SK-N-SH (cell line): ENCODE measurements around the gene ARV1. TPM values are rescaled to one million over a fixed set of nuclear protein-coding genes. Genes with fewer than 3 reads are reported as not detected.

Experiments used
- CTCF ChIA-PET: fragments of 300-600, 350-600 bp; formaldehyde crosslinking; extraction: SDS; loops from one replicate; lab custom pipeline; 2021; lab: Yijun Ruan, JAX
- POLR2A ChIA-PET: fragments of 350-600 bp; sonication (Branson Sonifier 250); formaldehyde crosslinking; extraction: SDS; loops from one replicate; lab custom pipeline; 2020; ENCODE audit warnings: antibody characterized with exemption, inconsistent platforms; lab: Yijun Ruan, JAX
- DNase-seq: peaks from one replicate; pipeline ENCODE4 v3.0.0; 2012
- H2AFZ ChIP-seq: fragments of 200-600 bp; sonication (generic); 2 replicates; pipeline ENCODE4 v1.8.1; 2016; ENCODE audit warnings: antibody characterized with exemption, mild to moderate bottlenecking, low read depth
- H3F3A ChIP-seq: fragments of 200-600 bp; sonication (generic); replicated peaks from 2 replicates; pipeline ENCODE3; 2016; ENCODE audit warnings: antibody characterized with exemption, mild to moderate bottlenecking; ENCODE audit not compliant: insufficient read depth
- H3K27ac ChIP-seq, 2 experiments: fragments of 200-500 bp in 1 of 2; fragments of 200-600 bp in 1 of 2; sonication (Bioruptor generic) in 1 of 2; sonication (generic), shearing (Covaris generic) in 1 of 2; 2 replicates each; pipeline versions ENCODE4 v1.5.1 to v1.6.1; 2014 to 2016; ENCODE audit warnings: low read depth in 2 of 2, inconsistent platforms in 1 of 2, low read length in 1 of 2, mild to moderate bottlenecking in 1 of 2, mixed read lengths in 1 of 2
- H3K27me3 ChIP-seq: fragments of 200-600 bp; sonication (generic), shearing (Covaris generic); 2 replicates; pipeline ENCODE4 v1.6.1; 2016; ENCODE audit warnings: mixed run types; ENCODE audit not compliant: insufficient read depth
- H3K36me3 ChIP-seq, 2 experiments: fragments of 200-500 bp in 1 of 2; fragments of 200-600 bp in 1 of 2; sonication (Bioruptor generic) in 1 of 2; sonication (generic) in 1 of 2; replicated peaks in 1 of 2; 2 replicates each; pipeline versions ENCODE3 to v1.5.1; 2014 to 2016; ENCODE audit warnings: low read length in 1 of 2, mild to moderate bottlenecking in 1 of 2; ENCODE audit not compliant: insufficient read depth in 2 of 2, control insufficient read depth in 1 of 2
- H3K4me1 ChIP-seq, 2 experiments: fragments of 200-500 bp in 1 of 2; fragments of 200-600 bp in 1 of 2; sonication (Bioruptor generic) in 1 of 2; sonication (generic), shearing (Covaris generic) in 1 of 2; 2 replicates each; pipeline versions ENCODE4 v1.5.1 to v1.6.1; 2014 to 2016; ENCODE audit warnings: low read depth in 1 of 2, low read length in 1 of 2, mixed run types in 1 of 2; ENCODE audit not compliant: insufficient read depth in 2 of 2, control insufficient read depth in 1 of 2
- H3K4me2 ChIP-seq: fragments of 200-600 bp; sonication (generic), shearing (Covaris generic); 2 replicates; pipeline ENCODE4 v1.6.1; 2017; ENCODE audit warnings: mixed run types
- H3K4me3 ChIP-seq, 2 experiments: fragments of 200-500 bp in 1 of 2; fragments of 200-600 bp in 1 of 2; sonication (Bioruptor generic) in 1 of 2; sonication (generic), shearing (Covaris generic) in 1 of 2; 2 replicates each; pipeline versions ENCODE4 v1.5.1 to v1.8.1; 2014 to 2016; ENCODE audit warnings: low read depth in 2 of 2, inconsistent platforms in 1 of 2, low read length in 1 of 2, mild to moderate bottlenecking in 1 of 2, mixed read lengths in 1 of 2, moderate library complexity in 1 of 2
- H3K79me2 ChIP-seq: fragments of 200-600 bp; sonication (generic); 2 replicates; pipeline ENCODE4 v1.8.1; 2017; ENCODE audit warnings: mild to moderate bottlenecking; ENCODE audit not compliant: insufficient read depth
- H3K9ac ChIP-seq: fragments of 200-600 bp; sonication (generic); 2 replicates; pipeline ENCODE4 v1.6.1; 2017; ENCODE audit warnings: mixed run types
- H3K9me2 ChIP-seq: fragments of 200-600 bp; sonication (generic); 2 replicates; pipeline ENCODE4 v1.6.1; 2017; ENCODE audit warnings: mixed run types
- H3K9me3 ChIP-seq: fragments of 200-600 bp; sonication (generic); 2 replicates; pipeline ENCODE4 v1.6.1; 2017; ENCODE audit warnings: mixed run types, mild to moderate bottlenecking, moderate library complexity
- H4K20me1 ChIP-seq: fragments of 200-600 bp; sonication (generic); 2 replicates; pipeline ENCODE4 v1.6.1; 2017; ENCODE audit warnings: mild to moderate bottlenecking, mixed run types; ENCODE audit not compliant: insufficient read depth
- ELF1 ChIP-seq: IDR thresholded peaks from 2 replicates; pipeline ENCODE4 v1.4.0; 2012
- EZH2phosphoT487 ChIP-seq: fragments of 200-600 bp; sonication (generic); IDR thresholded peaks from 2 replicates; pipeline ENCODE4 v1.6.1; 2017; ENCODE audit warnings: low read depth, mixed run types, mild to moderate bottlenecking, antibody characterized with exemption, moderate library complexity, borderline replicate concordance
- FOSL2 ChIP-seq: IDR thresholded peaks from 2 replicates; pipeline ENCODE4 v1.4.0; 2012; ENCODE audit warnings: low read depth, mild to moderate bottlenecking, moderate library complexity, borderline replicate concordance
- GABPA ChIP-seq: IDR thresholded peaks from 2 replicates; pipeline ENCODE4 v1.4.0; 2012; ENCODE audit warnings: low read depth, mild to moderate bottlenecking
- GATA2 ChIP-seq: sonication (generic); formaldehyde crosslinking; IDR thresholded peaks from 2 replicates; pipeline ENCODE4 v1.5.0; 2020; ENCODE audit warnings: mild to moderate bottlenecking, missing genetic modification reagents
- MXI1 ChIP-seq: IDR thresholded peaks from 2 replicates; pipeline ENCODE4 v1.6.1; 2012; ENCODE audit warnings: mild to moderate bottlenecking, low read depth, low read length, improper control_type of control experiment
- NRF1 ChIP-seq: IDR thresholded peaks from 2 replicates; pipeline ENCODE4 v1.6.1; 2012; ENCODE audit warnings: low read depth, mild to moderate bottlenecking, low read length
- RCOR1 ChIP-seq: fragments of 150-350 bp; IDR thresholded peaks from 2 replicates; pipeline ENCODE4 v1.6.1; 2017; ENCODE audit warnings: antibody characterized with exemption, low read length
- WGBS: methylation state at CpG from one replicate; pipeline ENCODE4 v1.1.6; 2017; ENCODE audit warnings: low lambda C conversion rate; 5-methylcytosine and 5-hydroxymethylcytosine counted together
- polyA plus RNA-seq, 3 experiments: library from polyadenylated mRNA; depleted of rRNA; stranded (reverse); fragments of >200 nt; gene quantifications; 2 replicates each; pipeline ENCODE4 v1.2.3, GENCODE V29; 2012
- TF ChIP-seq, protein P1 (sequence below): fragments of 150-350 bp; IDR thresholded peaks from 2 replicates; pipeline ENCODE4 v1.6.1; 2017; ENCODE audit warnings: antibody characterized with exemption, low read length, low read depth, borderline replicate concordance

Gene ARV1
- polyA plus RNA-seq, 1 of the 3 experiments (the other 2 are of a cell fraction), result 26.7 TPM

DNA sequence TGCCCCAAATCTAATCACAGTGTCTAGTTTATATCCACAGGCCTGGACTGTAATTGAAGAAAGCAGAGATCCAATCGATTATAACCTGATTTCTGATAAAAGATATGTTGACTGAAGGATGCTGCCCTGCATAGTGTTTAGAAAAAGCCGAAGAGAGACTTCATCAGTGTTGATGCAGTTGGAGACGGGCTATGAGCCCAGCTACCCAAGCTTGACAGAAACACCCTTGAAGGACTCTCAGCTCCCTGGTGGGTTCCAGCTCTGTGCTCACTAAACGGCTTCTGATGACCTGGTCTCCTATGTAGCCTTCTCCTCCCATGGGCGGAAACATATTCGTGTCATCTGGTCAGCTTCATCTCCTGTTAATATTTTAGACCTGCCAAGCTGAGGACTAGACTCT is 50.9 kb downstream of the ARV1 start:
- no peaks in the 10 kb centered on the region for H4K20me1 ChIP-seq
- no peaks in the 10 kb centered on the region for H3K27me3 ChIP-seq
- no peak overlapping the region for H3K4me2 ChIP-seq
- H3K9ac ChIP-seq, result no peak overlapping the region
- H3K9me2 ChIP-seq, result no peaks in the 10 kb centered on the region
- no peak overlapping the region for H3K27ac ChIP-seq
- peak; percentile 34 for DNase-seq
- H3K9me3 ChIP-seq, result no peaks in the 10 kb centered on the region
- no peaks in the 10 kb centered on the region for H3F3A ChIP-seq
- H3K36me3 ChIP-seq, result no peaks in the 10 kb centered on the region
- H2AFZ ChIP-seq, result no peak overlapping the region
- H3K4me3 ChIP-seq, result no peak overlapping the region
- H3K4me1 ChIP-seq, result peaks cover 0 to 3% of the 10 kb centered on the region in 2 experiments; a peak in 1 of 4 replicates
- ChIA-PET POLR2A (no interaction called here), CTCF (no interaction called here)
- peak; percentile 38 for TF ChIP-seq GATA2
- 0 out of 2 replicates have a peak, but pooled peaks have one; percentile 14 for TF ChIP-seq RCOR1
- no peak for TF ChIP-seq EZH2phosphoT487
- 38% methylated on average over 6 of the region's 6 CpGs for WGBS
- no peaks in the 10 kb centered on the region for H3K79me2 ChIP-seq

DNA sequence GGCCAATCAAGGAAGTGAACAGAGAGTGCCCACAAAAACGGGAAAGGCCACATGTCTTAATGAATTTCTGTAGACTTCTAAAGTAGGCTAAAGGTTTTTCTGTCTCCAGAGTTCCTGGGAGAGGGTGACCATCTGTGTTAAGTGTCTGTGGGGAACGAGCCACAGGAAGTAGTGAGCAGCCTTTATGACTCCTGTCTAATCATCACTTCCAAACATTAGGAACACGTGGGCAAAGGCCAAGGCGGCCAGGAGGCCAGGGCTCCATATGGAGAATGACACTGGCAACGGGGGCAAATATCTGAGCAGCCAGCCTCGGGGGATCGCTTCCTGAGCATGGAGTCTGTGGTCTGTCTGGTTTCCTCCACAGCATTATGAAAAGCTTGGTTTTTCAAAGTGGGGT is 54.1 kb downstream of the ARV1 start:
- H3K9ac ChIP-seq, result no peak overlapping the region
- H3K4me2 ChIP-seq, result no peak overlapping the region
- H3F3A ChIP-seq, result no peaks in the 10 kb centered on the region
- H3K27me3 ChIP-seq, result no peaks in the 10 kb centered on the region
- H3K27ac ChIP-seq, result no peak overlapping the region
- TF ChIP-seq, protein P1, sequence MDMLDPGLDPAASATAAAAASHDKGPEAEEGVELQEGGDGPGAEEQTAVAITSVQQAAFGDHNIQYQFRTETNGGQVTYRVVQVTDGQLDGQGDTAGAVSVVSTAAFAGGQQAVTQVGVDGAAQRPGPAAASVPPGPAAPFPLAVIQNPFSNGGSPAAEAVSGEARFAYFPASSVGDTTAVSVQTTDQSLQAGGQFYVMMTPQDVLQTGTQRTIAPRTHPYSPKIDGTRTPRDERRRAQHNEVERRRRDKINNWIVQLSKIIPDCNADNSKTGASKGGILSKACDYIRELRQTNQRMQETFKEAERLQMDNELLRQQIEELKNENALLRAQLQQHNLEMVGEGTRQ, result no peak
- TF ChIP-seq GABPA (no peak), ELF1 (no peak), RCOR1 (no peak), NRF1 (no peak), FOSL2 (no peak), MXI1 (no peak)
- H3K4me1 ChIP-seq, result peaks cover 0 to 3% of the 10 kb centered on the region in 2 experiments; a peak in 1 of 4 replicates
- H2AFZ ChIP-seq, result no peak overlapping the region
- no peaks in the 10 kb centered on the region for H4K20me1 ChIP-seq
- DNase-seq, result no peak
- H3K4me3 ChIP-seq, result no peak overlapping the region
- H3K9me3 ChIP-seq, result no peaks in the 10 kb centered on the region
- H3K79me2 ChIP-seq, result no peaks in the 10 kb centered on the region
- H3K9me2 ChIP-seq, result no peaks in the 10 kb centered on the region
- 40% methylated on average over 7 of the region's 7 CpGs for WGBS
- ChIA-PET CTCF (interaction anchor here (1.6 kb wide), 1 partner anchor 178 kb away, joined by 5 read pairs; no protein-coding TSS in a partner anchor), POLR2A (no interaction called here)
- no peaks in the 10 kb centered on the region for H3K36me3 ChIP-seq

DNA sequence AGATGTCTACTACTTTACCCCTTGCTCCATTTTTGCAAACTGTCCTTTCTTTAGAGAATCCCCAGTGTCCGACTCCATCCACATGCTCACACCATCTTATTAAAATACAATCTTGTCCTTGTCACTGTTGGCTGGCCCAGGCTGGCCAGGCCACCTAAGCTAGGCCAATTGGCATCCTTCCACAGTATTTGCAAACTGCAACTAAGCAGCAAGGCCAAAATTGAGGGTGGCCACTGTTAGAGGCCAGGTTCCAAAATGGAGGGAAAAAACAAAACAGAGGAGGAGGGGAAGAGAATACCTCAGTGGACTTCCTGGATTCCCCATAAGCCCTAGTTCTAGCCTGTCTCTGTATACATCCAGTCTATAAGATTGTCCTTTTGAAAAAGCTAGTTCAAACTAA is 56.9 kb downstream of the ARV1 start:
- peaks cover 13% of the 10 kb centered on the region for H3K27me3 ChIP-seq
- TF ChIP-seq, protein P1, result no peak
- H3F3A ChIP-seq, result no peaks in the 10 kb centered on the region
- DNase-seq, result no peak
- CTCF ChIA-PET, result interaction anchor here (1.3 to 1.4 kb wide), 2 partner anchors 23 to 175 kb away, joined by 4 read pairs; no protein-coding TSS in a partner anchor
- no peaks in the 10 kb centered on the region for H3K36me3 ChIP-seq
- H2AFZ ChIP-seq, result no peak overlapping the region
- peaks cover 0 to 8% of the 10 kb centered on the region in 2 experiments; a peak in 2 of 4 replicates for H3K4me1 ChIP-seq
- H3K9ac ChIP-seq, result no peak overlapping the region
- no peaks in the 10 kb centered on the region for H4K20me1 ChIP-seq
- POLR2A ChIA-PET, result no interaction called here
- no peak overlapping the region for H3K4me2 ChIP-seq
- no peaks in the 10 kb centered on the region for H3K79me2 ChIP-seq
- no peak overlapping the region for H3K27ac ChIP-seq
- H3K9me2 ChIP-seq, result no peaks in the 10 kb centered on the region
- no peak overlapping the region for H3K4me3 ChIP-seq
- WGBS, result 87% methylated on average over 1 of the region's 1 CpG
- H3K9me3 ChIP-seq, result no peaks in the 10 kb centered on the region
